Right lobe of liver (tissue), 4 donors: ENCODE data around the gene MEIG1.

Source experiments
- CTCF ChIP-seq, 4 donors: fragments of 200-600 bp in 3 of 4; fragments of 450-650 bp in 1 of 4; IDR thresholded peaks; one replicate each; pipeline versions ENCODE4 v1.5.1 to v1.8.0; 2016 to 2022; ENCODE audit warnings: antibody characterized with exemption in 4 of 4, mild to moderate bottlenecking in 2 of 4
- POLR2A ChIP-seq: fragments of 450-650 bp; IDR thresholded peaks from one replicate; pipeline ENCODE4 v1.6.1; 2017; ENCODE audit warnings: antibody characterized with exemption, mild to moderate bottlenecking
- donor health status: DM: no; HTN: no; CAD: no.
- donor health status: DM: no; HTN: no; CAD: no.
- donor health status: DM: no; HTN: yes; CAD: no.

GRCh38 chr10:14967897-14968296 lies 8.7 kb downstream of the MEIG1 start:
- TF ChIP-seq CTCF (IDR thresholded peaks at IDR 0.05) (no peak), POLR2A (no peak)
